Measurements from ENCODE around the gene PIAS1.
"Not testable (repeated sequence)": the region's sequence is repeated elsewhere in the genome, so short reads cannot be mapped to it uniquely, and the experiment has no call there.

The PIAS1 gene

DNA sequence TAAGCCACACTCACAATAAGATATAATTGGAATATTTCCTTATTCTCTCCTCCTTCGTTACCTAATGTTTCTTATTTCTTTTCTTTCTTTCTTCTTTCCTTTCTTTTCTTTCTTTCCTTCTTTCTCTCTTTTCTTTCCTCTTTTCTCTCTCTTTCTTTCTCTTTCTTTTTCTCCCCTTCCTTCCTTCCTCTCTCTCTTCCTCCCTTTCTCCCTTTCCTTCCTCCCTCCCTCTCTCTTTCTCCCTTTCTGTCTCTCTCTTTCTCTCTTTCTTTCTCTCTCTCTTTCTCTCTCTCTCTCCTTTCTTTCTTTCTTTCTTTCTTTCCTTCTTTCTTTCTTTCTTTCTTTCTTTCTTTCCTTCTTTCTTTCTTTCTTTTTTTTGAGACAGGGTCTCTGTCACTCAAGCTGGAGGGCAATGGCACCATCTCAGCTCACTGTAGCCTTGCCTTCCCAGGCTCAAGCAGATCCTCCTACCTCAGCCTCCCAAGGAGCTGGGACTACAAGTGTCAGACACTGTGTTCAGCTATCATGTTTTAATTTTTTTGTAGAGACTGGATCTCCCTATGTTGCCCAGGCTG, 19.3 kb upstream of the PIAS1 start:
- DNase-seq (ENCODE audit: low read depth in 2 of 2), result no peak

DNA sequence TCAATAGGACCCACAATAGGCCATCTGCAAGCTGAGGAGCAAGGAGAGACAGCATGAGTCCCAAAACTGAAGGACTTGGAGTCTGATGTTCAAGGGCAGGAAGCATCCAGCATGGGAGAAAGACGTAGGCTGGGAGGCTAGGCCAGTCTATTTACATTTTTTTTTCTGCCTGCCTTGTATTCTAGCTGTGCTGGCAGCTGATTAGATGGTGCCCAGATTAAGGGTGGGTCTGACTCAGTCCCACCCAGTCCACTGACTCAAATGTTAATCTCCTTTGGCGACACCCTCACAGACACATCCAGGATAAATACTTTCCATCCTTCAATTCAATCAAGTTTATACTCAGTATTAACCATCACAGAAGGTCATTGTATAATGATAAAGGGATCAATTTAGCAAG, 15.9 kb upstream of the PIAS1 start:
- no peak for DNase-seq (ENCODE audit: low read depth in 2 of 2)

DNA sequence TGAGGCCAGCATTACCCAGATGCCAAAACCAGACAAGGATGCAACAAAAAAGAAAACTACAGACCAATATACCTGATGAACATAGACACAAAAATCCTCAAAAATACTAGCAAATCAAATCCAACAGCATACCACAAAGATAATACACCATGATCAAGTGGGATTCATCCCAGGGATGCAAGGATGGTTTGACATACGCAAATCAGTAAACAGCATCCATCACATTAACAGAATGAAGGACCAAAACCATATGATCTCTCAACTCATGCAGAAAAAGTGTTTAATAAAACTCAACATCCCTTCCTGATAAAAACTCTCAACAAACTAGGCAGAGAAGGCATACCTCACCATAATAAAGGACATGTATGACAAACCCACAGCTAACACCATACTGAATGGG, 14.0 kb upstream of the PIAS1 start:
- DNase-seq (ENCODE audit: low read depth in 2 of 2), result no peak

DNA sequence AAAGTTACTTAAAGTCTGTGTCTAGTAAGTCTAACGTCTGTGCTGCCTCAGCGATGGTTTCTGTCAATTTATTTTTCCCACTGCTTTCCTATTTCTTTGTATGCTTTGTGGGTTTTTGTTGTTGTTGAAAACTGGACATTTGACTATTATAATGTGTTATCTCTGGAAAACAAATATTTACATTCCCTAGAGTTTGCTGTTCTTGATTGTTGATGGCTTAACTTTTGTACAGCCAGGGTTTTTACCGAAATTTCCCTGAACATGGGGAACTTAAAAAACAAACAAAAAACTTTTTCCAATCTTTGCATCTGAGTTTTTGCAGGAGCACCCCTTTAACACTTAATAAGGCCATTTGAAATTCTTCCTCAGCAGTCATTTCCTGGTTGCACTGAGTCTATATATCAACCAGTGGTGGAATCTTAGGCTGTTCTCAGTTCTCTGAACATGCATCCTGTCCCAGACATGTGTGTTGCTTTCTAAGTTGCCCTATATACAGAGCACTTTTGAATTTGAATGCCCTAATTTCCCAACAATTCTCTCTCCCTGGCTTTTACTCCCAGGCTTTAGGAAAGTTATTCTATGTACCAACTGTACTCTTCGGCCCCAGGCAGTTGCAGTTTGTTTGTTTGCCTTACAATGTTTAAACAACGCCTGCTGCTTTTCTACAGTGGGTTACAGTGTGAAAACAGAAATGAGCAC, 11.8 kb upstream of the PIAS1 start:
- DNase-seq (ENCODE audit: low read depth in 2 of 2), result no peak

DNA sequence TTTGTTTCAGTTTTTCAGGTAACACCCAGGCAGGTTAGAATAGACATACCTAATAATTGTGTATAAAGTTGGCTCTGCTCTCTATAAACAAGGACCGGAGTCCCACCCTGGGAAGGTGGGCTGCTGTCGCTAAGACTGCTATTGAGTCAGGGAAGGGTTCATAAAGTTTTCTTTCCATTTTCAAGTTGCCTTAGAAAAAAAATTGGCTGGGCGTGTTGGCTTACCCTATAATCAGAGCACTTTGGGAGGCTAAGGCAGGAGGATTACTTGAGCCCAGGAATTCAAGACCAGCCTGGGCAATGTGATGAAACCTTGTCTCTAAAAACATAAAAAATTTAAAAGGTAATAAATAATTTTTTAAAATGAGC, 11.3 kb upstream of the PIAS1 start:
- no peak for DNase-seq (ENCODE audit: low read depth in 2 of 2)

DNA sequence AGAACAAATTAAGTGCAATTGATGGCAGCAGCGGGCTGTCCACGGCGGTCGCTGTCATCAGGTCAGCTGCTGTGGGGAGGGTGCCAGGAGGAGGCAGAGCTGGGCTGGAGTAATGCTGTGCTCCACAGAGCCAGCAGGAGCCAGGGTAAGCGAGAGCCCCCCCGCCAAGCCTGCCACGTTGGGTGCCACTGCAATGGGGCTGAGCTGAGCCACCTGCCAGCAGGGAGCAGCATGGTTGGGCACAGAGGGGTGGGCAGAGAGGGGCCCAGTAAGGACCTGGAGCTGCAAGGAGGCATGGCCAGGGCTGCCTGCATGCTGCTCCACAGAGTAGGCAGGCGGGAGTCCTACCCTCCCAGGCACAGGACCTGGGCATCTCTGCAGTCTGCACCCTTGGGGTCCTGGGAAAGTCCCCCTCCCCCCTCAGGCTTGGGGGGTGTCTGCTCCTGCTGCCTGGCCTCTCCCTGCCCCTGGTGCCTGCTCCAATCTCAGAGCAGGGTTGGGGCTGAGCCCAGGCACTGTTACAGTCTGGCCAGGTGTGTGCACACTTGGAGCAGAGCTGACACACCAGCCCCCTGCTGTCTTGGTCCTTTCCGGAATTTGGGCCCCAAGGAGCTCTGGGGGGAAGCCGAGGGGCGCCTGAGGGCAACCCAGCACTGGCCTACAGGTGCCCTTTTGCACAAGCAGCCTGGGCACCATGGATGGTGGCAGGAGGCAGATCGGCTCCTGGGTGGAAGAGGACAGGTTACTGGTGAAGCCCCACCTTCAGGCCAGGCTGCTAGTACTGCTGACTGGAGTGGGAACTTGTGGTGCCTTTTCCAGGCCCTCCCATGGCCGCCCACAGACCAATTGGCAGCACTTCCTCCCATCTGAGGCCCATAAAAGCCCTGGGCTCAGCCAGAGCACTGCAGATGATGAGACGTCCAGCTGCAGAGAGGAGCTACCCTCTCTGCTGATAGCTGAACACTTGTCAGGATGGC, 8.5 kb upstream of the PIAS1 start:
- no peak for DNase-seq (ENCODE audit: low read depth in 2 of 2)

DNA sequence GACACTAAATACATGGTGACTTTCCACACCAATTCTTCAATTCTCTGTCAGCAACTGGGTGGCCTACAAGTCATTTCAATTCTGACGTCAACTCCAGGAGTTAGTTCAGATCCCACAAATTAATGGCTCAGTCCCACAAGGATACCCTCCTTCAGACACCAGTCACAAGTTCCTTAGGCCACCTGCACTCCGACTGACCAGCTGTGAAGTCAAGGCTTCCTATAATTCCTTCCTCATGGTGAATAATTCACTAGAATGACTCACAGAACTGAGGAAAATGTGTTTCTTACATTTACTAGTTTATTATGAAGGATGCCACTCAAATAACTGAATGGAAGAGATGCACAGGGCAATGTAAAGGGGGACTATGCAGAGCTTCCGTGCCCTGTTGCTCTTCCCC, 6.3 kb upstream of the PIAS1 start:
- no peak for DNase-seq (ENCODE audit: low read depth in 2 of 2)

DNA sequence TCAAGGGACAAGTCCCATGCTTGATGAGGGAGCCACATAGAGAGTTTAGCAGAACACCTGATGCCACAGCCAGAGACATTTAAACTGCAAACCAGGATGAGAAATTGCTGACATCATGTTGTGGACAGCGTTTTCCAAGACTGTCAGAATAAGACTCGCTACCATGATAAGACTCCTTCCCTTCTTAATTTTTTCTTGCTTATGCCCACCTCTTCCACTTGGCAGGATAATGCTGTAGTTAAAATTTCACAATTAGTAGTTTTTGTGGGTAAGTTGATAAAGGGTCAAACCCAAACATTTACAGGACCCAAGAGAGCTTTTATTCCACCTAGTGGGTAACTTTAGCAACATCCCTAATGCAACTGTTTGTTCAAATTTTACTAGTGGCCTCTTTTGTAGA, 3.0 kb upstream of the PIAS1 start:
- DNase-seq (ENCODE audit: low read depth in 2 of 2), result no peak

DNA sequence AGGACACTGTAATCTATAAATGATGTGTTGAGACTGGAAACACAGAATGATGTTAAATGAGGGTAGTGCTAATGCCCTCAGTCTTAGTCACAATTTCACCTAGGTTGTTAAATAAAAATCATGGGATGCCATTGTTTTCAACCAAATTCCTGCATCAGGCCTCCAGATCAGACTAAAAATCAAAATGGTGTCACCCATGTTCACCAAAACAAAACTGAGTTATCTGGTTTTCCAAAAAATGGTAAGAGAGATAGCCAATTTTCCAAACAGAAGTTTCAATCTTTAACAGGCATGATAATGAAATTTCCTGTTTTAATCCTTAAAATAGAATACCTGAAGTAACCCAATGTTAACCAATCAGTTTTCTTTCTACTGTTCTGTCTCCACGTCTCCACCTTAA, 2.2 kb upstream of the PIAS1 start:
- DNase-seq (ENCODE audit: low read depth in 2 of 2), result no peak

DNA sequence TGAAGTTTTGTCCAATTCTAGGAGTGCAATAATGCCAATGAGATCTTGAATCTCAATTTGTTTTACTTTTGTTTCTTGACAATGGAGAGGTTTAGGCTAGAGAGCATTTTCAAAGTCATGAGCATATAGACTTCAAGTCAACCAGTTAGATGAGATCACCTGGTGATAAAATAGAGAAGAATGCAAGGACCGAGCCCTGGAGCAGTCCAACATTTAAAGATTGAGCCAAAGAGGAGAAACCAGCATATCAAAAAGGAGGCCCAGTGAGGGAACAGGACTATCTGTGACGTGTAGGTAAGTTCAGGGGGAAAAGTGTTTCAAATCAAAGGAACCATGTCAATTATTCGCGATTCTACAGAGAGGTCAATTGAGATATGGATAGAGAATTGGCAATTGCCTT, 1.7 kb upstream of the PIAS1 start:
- no peak for DNase-seq (ENCODE audit: low read depth in 2 of 2)

DNA sequence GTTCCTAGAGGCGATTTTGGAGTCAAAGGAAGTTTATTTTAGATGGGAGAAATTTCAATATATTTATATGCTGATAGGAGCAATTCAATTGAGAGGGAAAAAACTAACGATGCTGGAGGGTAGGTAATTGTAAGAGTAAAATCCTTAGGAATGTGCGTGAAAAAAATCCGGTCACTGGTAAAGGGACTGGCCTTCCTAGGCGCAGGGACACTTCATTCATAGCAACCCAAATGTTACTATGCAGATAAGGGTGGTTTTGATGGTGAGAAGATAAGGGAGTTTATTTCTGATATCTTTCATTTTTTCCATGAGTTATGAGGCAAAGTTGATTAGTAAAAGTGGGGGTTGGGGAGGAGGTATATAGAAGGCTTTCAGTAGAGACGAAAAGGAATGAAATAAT, 1.1 kb upstream of the PIAS1 start:
- DNase-seq (ENCODE audit: low read depth in 2 of 2), result no peak

DNA sequence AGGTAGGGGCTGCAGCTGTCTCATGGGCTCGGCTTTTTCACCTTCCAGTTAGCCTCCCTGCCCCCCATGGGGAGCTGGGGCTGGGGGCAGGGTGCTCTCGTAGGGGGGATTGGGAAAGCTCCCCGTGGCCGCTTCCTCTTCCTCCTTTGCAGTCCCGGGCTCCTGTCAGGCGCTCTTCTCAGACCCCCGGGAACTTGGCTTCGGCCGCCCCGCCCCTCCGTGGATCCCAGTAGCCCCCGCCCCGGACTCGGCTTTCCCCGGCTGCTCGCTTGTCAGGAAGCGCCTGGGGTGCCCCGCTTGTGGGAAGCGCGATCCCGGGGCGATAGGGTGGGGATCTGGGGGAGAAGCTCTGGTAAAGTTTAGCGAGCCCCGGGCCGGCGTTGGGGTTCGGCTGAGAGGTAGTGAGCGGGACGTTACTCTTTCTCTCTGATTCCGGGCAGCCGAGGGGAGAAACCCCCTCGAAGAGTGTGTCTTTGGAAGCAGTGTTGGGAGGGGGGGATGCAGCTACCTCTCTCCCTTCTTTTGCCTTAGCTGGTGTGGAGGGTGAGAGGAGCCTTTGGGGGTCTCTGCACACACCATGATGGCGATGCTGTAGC, 611 bp downstream of the PIAS1 start:
- DNase-seq (ENCODE audit: low read depth in 2 of 2), result peak; percentile 8 to 27

DNA sequence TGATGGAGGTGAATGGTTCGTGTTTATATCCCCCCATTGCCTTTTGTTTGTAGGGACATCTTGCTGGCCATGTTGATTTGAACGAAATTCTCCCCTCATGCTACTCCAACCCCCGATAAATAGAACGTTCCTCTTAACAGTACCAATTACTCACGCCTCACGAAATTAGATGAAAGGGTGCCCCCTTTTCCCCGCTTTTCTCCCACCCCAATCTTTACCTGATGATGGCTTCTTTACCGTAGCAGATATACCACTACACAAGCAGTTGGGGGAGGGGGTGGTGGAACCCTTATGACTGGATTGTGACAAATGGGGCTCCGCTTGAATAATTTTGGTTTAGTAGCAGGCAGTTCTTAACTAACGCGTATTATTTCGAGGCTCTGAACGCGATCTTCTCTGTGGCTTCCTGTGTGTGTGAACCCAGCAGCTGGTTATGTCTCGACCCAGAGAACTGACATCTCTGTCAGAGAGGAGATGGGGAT, 1.1 kb downstream of the PIAS1 start:
- peak; percentile 39 to 62 for DNase-seq (ENCODE audit: low read depth in 2 of 2)

DNA sequence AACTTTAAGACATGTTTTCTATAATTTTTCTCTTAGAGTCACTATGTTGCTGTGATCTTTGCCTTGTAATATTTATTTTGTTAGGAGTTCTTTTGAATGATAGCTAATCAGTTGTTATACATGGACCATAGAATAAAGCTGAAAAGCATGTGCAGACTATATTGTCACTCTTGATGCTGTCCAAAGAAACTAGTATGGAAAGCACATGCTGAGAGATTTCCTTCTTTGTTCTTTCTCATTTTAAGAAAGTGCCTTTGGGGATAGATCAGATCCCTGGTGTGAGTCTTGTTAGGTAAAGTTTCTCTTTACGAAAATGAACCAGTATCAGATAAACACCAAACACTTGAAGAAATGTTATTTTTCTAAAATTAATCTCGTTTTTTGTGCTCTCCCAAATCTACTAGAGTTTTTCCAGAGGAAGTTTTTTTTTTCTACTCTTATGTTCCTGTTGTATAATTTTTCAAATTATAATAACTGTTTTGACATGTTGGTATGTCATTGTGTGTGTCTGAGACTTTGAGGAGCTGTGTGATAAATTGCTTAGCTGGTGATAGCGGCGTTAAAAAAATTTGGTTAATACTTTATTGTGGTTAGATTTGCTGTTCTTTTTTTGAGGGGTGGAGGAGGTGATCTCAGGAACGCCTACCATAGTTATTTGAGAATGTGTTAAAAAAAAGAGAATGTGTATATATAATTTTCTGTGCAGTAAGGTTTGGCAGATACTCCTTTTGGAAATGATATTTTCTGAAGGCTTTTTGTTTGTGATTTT, 2.2 kb downstream of the PIAS1 start:
- no peak for DNase-seq (ENCODE audit: low read depth in 2 of 2)

DNA sequence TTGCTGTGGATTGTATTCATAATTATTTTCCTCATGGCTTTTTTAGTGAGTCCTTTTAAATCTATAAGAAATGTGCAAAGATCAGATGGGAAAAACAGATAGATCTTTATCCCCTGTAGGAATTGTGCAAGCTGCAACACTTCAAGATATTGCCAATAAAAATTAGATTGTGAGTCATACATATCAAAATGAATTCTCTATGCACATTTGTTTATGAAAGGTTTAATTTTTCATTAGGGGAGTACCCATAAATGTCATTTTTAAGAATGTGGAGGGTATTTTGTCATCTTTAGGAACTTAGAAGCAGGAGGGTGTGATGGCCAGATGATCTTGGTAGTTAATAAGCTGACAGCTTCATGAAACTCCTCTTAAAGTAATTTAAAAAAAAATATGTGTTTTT, 2.9 kb downstream of the PIAS1 start:
- DNase-seq (ENCODE audit: low read depth in 2 of 2), result no peak

DNA sequence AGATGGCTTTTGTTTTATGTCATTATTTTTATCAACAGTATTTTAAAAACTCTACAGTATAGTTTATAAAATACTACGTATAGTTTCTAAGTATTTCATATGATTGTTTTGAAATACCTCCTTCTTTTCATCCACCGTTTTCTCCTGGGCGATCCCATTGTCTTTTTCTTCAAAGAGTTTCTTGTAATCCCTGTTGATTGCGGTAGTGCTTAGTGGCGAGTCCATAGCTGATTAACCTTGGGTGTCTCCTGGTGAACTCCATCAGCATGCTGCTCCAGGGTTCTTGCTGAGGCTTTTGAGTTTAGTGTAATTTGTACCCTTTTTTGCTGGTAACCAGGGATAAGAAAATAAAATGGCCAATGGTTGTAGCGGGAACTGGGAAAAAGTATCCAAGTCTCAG, 3.6 kb downstream of the PIAS1 start:
- DNase-seq (ENCODE audit: low read depth in 2 of 2), result no peak

DNA sequence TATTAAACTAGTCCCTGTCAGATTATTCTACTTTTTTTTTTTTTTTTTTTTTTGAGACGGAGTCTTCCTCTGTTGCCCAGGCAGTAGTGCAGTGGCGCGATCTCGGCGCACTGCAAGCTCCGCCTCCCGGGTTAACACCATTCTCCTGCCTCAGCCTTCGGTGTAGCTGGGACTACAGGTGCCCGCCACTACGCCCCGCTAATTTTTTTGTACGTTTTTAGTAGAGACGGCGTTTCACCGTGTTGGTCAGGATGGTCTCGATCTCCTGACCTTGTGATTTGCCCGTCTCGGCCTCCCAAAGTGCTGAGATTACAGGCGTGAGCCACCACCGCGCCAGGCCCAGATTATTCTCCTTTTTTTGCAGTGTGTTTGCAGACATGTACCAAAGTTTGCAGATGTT, 4.9 kb downstream of the PIAS1 start:
- DNase-seq (ENCODE audit: low read depth in 2 of 2), result not testable (repeated sequence)

DNA sequence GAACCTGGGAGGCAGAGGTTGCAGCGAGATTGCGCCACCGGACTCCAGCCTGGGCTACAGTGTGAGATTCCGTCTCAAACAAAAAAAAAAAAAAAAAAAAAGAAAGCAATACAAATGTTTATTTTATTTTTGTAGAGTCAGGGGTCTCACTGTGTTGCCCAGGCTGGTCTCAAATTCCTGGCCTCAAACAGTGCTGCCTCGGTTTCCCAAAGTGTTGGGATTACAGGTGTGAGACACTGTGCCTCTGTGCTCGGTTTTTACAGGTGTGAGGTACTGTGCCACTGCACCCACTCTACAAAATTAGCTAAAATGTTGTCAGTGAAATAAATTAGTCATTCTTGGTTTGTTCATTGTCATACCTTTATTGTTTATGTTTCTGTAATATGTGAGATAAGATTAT, 5.5 kb downstream of the PIAS1 start:
- no peak for DNase-seq (ENCODE audit: low read depth in 2 of 2)

DNA sequence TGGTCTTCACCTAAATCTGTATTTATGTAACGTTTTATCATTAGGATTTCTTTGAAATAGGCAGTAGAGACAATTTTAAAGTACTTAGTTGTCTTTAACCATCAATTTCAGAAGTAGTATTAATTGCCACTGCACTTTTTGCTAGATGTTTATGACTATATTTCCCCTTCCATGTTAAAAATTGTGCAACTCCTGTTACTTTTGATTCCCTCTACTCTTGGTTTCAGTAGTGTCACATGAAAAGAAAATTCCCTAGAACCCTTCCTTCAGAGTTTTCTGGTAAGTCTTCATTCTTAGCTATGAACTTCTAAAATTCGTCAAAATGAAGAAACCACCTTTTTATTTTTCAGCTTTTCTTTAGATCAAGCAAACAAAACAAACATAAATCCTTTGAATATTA, 7.1 kb downstream of the PIAS1 start:
- DNase-seq (ENCODE audit: low read depth in 2 of 2), result no peak

DNA sequence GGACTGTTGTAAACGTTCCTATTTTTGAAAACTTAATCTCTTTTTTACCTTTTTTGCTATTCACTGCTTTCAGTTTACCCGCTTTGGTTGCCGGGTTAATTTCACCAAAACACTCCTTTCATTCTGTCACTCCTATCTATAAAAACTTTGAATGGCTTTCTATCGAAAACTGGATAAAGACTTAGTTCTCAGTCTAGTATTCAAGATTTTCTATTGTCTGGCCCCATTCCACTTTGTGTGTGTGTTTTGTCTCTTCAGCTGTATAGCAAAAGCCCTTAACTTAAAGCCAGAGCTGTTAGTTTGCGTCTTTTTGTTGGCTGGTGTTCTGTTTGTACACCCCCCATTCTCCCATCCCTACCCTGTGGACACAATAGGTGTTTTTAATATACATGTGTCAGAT, 7.5 kb downstream of the PIAS1 start:
- DNase-seq (ENCODE audit: low read depth in 2 of 2), result no peak

DNA sequence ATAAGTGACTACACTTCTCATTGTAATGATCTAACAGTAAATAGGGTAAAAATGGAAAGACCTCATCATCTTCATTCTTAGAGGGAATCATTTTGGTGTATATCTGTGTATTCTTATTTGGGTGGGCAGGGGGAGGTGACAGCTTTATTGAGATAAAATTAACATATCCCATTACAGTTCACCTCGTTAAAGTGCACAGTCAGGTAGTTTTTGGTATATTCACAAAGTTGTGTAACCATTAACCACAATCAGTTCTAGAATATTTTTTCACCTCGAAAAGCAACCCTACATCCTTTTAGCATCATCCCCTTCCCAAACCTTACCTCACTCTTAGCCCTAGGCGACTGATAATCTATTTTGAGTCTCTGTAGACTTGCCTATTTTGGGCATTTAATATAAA, 8.1 kb downstream of the PIAS1 start:
- no peak for DNase-seq (ENCODE audit: low read depth in 2 of 2)
